Measurements from ENCODE around the gene TYW1B. TPM values are rescaled to one million over a fixed set of nuclear protein-coding genes. Genes with fewer than 3 reads are reported as not detected.
"Not testable (repeated sequence)": the region's sequence is repeated elsewhere in the genome, so short reads cannot be mapped to it uniquely, and the experiment has no call there.

TYW1B gene, protein sequence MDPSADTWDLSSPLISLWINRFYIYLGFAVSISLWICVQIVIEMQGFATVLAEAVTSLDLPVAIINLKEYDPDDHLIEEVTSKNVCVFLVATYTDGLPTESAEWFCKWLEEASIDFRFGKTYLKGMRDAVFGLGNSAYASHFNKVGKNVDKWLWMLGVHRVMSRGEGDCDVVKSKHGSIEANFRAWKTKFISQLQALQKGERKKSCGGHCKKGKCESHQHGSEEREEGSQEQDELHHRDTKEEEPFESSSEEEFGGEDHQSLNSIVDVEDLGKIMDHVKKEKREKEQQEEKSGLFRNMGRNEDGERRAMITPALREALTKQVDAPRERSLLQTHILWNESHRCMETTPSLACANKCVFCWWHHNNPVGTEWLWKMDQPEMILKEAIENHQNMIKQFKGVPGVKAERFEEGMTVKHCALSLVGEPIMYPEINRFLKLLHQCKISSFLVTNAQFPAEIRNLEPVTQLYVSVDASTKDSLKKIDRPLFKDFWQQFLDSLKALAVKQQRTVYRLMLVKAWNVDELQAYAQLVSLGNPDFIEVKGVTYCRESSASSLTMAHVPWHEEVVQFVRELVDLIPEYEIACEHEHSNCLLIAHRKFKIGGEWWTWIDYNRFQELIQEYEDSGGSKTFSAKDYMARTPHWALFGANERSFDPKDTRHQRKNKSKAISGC
- polyA plus RNA-seq = 7.1 TPM
- long read RNA-seq, donor 1 = 0 reads
- long read RNA-seq, donor 2 = 0 reads
- long read RNA-seq, donor 3 = 0 reads
- long read RNA-seq, donor 4 = 0 reads
- long read RNA-seq, donor 5 = 0 reads
- long read RNA-seq, donor 6, partial matches to known transcripts = 55 of 69 reads
- long read RNA-seq, donor 6, other reads (novel, unspliced or antisense) = 14 of 69 reads
- long read RNA-seq, donor 7 = 0 reads
- long read RNA-seq, donor 8 = 0 reads
- long read RNA-seq, donor 9 = 0 reads
- long read RNA-seq, donor 10, partial matches to known transcripts = 7 of 34 reads
- long read RNA-seq, donor 10, other reads (novel, unspliced or antisense) = 27 of 34 reads
- long read RNA-seq, donor 11 = 0 reads

DNA sequence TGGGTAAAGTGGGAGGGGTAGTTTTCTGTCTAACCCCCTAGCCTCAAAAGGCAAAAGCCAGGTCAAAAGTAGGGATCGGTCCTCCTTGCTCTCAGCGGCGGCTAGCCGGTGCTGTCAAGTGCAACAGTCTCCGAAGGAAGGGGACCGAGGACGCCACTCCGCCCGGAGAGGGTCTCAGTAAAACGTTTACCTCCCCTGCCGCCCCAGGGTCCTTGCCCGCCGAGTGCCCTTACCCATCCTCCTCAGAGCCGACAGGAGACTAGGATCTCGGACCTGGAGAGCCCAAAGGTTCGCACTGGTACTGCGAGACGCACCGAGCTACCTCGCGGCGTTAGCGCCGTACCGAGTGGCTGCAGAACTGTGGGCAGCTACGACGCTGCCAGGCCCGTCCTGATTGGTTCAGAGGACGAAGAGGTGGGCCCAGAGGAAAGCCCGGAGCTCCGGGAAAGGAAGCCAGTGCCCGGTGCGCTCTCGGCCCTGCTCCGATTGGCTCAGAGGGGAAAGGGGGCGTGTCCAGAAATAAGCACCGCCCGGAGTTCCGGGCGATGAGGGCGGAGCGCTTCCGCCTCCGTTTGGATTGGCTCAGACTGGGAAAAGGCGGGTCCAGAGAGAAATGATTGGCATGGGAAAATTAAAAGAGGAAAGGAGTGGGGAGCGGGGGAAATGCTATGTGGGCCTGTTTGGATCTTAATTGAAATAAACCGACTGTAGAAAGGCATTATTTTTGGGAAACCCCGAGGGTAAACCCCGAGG lies at the start of gene TYW1B:
TSS of gene TYW1B (minus strand) at position 362 of the 753 bp plus-strand sequence. CDS start at position 237, 125 bp downstream.
- WGBS (ENCODE audit: insufficient coverage, low lambda C conversion rate) = no CpG with 5 or more reads among the region's 49 CpGs
- not testable (repeated sequence) for H3K9me3 ChIP-seq (ENCODE audit: control insufficient read depth, low read depth, low read length); H3K4me1 ChIP-seq (ENCODE audit: control insufficient read depth, insufficient read depth, low read length); H3K27me3 ChIP-seq (ENCODE audit: control insufficient read depth, insufficient read depth, low read length)
- Histone ChIP-seq H3K4me3 (ENCODE audit: low read length) (peak within 1 kb of the TSS; percentile 74), H3K36me3 (ENCODE audit: control insufficient read depth, insufficient read depth, low read length) (peaks cover 12% of the 10 kb centered on the region), H3K27ac (ENCODE audit: low read length) (peak within 1 kb of the TSS; percentile 78)
- DNase-seq = peak; percentile 98 to 99

DNA sequence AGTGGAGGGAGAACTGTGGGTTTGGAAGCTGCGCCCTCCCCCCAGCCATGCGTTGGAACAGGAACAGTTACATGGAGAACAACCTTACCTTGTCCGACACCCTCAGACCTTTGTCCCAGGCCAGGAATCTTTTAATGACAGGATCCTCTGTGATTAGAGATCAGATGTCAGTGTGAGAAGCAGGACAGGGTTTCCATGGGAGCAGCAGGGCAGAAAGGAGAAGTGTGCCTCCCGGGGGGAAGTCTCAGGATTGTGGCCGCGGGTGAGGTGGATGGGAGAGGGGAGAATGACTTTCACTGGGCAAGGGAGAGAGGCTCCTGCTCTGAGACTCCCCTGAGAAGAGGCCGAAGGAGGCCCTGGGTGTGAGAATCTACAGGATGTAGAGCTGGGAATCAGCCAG lies 39.6 kb upstream of the TYW1B start:
- H3K27ac ChIP-seq (ENCODE audit: low read length); H3K4me3 ChIP-seq (ENCODE audit: low read length); DNase-seq; H3K36me3 ChIP-seq (ENCODE audit: control insufficient read depth, insufficient read depth, low read length); H3K9me3 ChIP-seq (ENCODE audit: control insufficient read depth, low read depth, low read length); H3K27me3 ChIP-seq (ENCODE audit: control insufficient read depth, insufficient read depth, low read length); H3K4me1 ChIP-seq (ENCODE audit: control insufficient read depth, insufficient read depth, low read length): not testable (repeated sequence)
- no CpG with 5 or more reads among the region's 7 CpGs for WGBS (ENCODE audit: insufficient coverage, low lambda C conversion rate)

DNA sequence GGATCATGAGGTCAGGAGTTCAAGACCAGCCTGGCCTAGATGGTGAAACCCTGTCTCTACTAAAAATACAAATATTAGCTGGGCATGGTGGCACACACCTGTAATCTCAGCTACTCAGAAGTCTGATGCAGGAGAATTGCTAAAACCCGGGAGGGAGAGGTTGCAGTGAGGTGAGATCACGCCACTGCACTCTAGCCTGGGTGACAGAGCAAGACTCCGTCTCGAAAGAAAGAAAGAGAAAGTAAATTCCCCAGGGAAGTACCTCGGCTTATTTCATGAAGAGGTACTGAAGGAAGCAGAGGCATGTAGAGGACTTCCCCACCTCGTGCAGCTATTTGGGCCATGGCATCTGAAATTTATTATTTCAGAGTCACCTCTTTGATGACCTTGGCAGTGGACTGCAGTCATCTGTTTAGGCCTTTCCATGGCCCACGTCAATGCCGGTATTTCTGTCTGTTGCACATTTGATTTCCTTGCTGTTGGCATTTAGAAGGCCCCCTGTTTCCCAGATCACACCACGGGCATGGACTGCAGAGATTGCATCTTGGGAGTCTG lies 30.9 kb upstream of the TYW1B start:
- H3K27me3 ChIP-seq (ENCODE audit: control insufficient read depth, insufficient read depth, low read length); H3K4me1 ChIP-seq (ENCODE audit: control insufficient read depth, insufficient read depth, low read length); H3K36me3 ChIP-seq (ENCODE audit: control insufficient read depth, insufficient read depth, low read length); H3K4me3 ChIP-seq (ENCODE audit: low read length); DNase-seq; H3K9me3 ChIP-seq (ENCODE audit: control insufficient read depth, low read depth, low read length); H3K27ac ChIP-seq (ENCODE audit: low read length): not testable (repeated sequence)
- WGBS (ENCODE audit: insufficient coverage, low lambda C conversion rate) = no CpG with 5 or more reads among the region's 9 CpGs

DNA sequence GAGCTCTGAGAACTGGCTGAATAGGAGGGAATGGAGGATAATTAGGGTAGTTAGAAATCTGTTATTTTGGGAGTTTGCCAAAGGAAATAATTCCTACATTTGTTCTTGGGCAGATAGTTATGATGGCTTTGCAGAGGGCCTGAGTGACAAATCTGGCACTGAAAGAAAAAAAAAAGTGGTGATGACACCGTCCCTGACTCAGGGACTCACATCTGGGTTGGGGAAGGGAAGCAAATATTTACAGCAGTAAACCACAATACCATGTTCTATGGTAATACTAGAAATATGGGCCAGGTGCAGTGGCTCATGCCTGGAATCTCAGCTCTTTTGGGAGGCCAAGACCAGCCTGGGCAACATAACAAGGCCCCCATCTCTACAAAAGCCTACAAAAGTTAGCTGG lies 29.9 kb upstream of the TYW1B start:
- H3K27ac ChIP-seq (ENCODE audit: low read length); H3K36me3 ChIP-seq (ENCODE audit: control insufficient read depth, insufficient read depth, low read length); H3K4me3 ChIP-seq (ENCODE audit: low read length); H3K9me3 ChIP-seq (ENCODE audit: control insufficient read depth, low read depth, low read length); H3K4me1 ChIP-seq (ENCODE audit: control insufficient read depth, insufficient read depth, low read length); H3K27me3 ChIP-seq (ENCODE audit: control insufficient read depth, insufficient read depth, low read length); DNase-seq: not testable (repeated sequence)
- no CpG with 5 or more reads among the region's 1 CpG for WGBS (ENCODE audit: insufficient coverage, low lambda C conversion rate)

DNA sequence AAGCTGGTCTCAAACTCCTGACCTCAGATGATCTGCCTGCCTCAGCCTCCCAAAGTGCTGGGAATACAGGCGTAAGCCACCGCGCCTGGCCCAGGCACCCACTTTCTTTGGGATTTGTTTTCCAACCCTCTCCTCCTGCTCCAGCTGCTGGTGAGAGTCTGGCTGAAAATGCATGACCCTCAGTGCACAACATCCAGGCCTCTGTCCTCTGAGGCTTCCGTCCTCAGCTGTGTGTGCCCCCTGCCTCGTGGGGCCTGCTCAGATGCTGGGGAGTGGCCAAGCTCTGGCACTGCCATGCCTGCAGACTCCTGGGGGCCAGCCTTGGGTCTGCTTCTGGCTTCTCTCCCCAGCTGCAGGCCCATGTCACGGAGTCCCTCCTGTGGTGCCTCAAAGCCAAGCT lies 27.3 kb upstream of the TYW1B start:
- H3K9me3 ChIP-seq (ENCODE audit: control insufficient read depth, low read depth, low read length); H3K27ac ChIP-seq (ENCODE audit: low read length); H3K4me1 ChIP-seq (ENCODE audit: control insufficient read depth, insufficient read depth, low read length); H3K27me3 ChIP-seq (ENCODE audit: control insufficient read depth, insufficient read depth, low read length); H3K36me3 ChIP-seq (ENCODE audit: control insufficient read depth, insufficient read depth, low read length); H3K4me3 ChIP-seq (ENCODE audit: low read length); DNase-seq: not testable (repeated sequence)
- no CpG with 5 or more reads among the region's 6 CpGs for WGBS (ENCODE audit: insufficient coverage, low lambda C conversion rate)

DNA sequence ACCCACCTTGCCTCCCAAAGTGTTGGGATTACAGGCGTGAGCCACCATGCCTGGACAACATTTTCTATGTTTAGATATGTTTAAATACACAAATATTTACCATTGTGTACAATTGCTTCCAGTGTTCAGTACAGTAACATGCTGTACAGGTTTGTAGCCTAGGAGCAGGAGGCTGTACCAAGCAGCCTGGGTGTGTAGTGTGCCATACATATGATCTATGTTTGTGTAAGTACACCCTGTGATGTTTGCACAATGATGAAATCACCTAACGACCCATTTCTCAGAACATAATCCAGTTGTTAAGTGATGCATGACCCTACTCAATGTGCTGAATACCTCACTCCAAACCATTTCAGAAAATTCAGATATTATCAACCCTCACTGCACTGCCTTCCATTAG lies 24.9 kb upstream of the TYW1B start:
- DNase-seq; H3K4me3 ChIP-seq (ENCODE audit: low read length); H3K36me3 ChIP-seq (ENCODE audit: control insufficient read depth, insufficient read depth, low read length); H3K27ac ChIP-seq (ENCODE audit: low read length); H3K4me1 ChIP-seq (ENCODE audit: control insufficient read depth, insufficient read depth, low read length); H3K27me3 ChIP-seq (ENCODE audit: control insufficient read depth, insufficient read depth, low read length); H3K9me3 ChIP-seq (ENCODE audit: control insufficient read depth, low read depth, low read length): not testable (repeated sequence)
- no CpG with 5 or more reads among the region's 2 CpGs for WGBS (ENCODE audit: insufficient coverage, low lambda C conversion rate)

DNA sequence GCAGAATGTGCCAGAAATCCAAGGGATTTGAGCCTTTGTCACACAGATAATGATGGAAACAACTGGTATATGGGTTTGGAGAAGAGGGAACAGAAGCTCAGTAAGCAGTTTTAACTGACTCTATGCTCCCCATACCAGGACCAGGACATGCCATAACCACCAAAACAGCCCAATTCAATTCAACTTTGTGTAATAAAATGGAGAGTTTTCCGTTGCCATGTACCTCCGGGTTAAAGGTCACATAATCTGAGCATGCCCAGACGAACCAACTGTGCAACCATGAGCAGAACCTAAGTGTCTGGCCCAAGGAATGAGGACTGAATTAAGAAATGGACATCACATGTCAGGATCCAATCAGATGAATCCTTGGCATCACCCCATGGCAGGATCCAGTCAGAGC lies 22.7 kb upstream of the TYW1B start:
- not testable (repeated sequence) for H3K27ac ChIP-seq (ENCODE audit: low read length); H3K36me3 ChIP-seq (ENCODE audit: control insufficient read depth, insufficient read depth, low read length); H3K4me3 ChIP-seq (ENCODE audit: low read length); DNase-seq; H3K4me1 ChIP-seq (ENCODE audit: control insufficient read depth, insufficient read depth, low read length); H3K9me3 ChIP-seq (ENCODE audit: control insufficient read depth, low read depth, low read length); H3K27me3 ChIP-seq (ENCODE audit: control insufficient read depth, insufficient read depth, low read length)
- no CpG with 5 or more reads among the region's 3 CpGs for WGBS (ENCODE audit: insufficient coverage, low lambda C conversion rate)

DNA sequence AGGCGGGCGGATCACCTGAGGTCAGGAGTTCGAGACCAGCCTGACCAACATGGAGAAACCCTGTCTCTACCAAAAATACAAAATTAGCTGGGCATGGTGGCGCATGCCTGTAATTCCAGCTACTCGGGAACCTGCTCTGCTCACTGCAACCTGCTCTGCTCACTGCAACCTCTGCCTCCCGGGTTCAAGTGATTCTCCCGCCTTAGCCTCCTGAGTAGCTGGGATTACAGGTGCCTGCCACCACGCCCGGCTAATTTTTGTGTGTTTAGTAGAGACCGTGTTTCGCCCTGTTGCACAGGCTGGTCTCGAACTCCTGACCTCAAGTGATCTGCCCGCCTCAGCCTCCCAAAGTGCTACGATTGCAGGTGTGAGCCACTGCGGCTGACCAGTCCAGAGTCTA lies 16.1 kb upstream of the TYW1B start:
- not testable (repeated sequence) for H3K9me3 ChIP-seq (ENCODE audit: control insufficient read depth, low read depth, low read length); H3K27ac ChIP-seq (ENCODE audit: low read length); H3K36me3 ChIP-seq (ENCODE audit: control insufficient read depth, insufficient read depth, low read length); H3K4me3 ChIP-seq (ENCODE audit: low read length); H3K27me3 ChIP-seq (ENCODE audit: control insufficient read depth, insufficient read depth, low read length); H3K4me1 ChIP-seq (ENCODE audit: control insufficient read depth, insufficient read depth, low read length); DNase-seq
- no CpG with 5 or more reads among the region's 15 CpGs for WGBS (ENCODE audit: insufficient coverage, low lambda C conversion rate)

DNA sequence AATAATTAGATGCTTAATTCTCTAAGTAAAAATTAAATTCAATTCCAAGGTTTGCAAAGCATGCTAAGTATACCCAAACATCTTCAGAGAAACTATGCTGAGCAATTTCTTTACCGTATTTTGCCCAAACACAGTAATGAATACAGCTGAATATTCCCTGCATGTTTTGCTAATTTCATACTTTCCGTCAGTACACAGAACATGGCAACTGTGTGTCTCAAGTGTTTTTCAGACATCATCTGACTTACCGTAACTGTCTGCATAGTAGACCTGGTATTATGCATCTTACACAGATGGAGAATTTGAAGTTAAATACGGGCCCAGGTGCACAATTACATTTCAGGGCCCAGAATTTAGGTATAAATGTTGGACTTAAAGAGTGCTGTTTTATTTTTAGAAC lies 15.2 kb upstream of the TYW1B start:
- H3K27me3 ChIP-seq (ENCODE audit: control insufficient read depth, insufficient read depth, low read length); H3K36me3 ChIP-seq (ENCODE audit: control insufficient read depth, insufficient read depth, low read length); H3K4me3 ChIP-seq (ENCODE audit: low read length); DNase-seq; H3K4me1 ChIP-seq (ENCODE audit: control insufficient read depth, insufficient read depth, low read length); H3K9me3 ChIP-seq (ENCODE audit: control insufficient read depth, low read depth, low read length); H3K27ac ChIP-seq (ENCODE audit: low read length): not testable (repeated sequence)
- no CpG with 5 or more reads among the region's 4 CpGs for WGBS (ENCODE audit: insufficient coverage, low lambda C conversion rate)

DNA sequence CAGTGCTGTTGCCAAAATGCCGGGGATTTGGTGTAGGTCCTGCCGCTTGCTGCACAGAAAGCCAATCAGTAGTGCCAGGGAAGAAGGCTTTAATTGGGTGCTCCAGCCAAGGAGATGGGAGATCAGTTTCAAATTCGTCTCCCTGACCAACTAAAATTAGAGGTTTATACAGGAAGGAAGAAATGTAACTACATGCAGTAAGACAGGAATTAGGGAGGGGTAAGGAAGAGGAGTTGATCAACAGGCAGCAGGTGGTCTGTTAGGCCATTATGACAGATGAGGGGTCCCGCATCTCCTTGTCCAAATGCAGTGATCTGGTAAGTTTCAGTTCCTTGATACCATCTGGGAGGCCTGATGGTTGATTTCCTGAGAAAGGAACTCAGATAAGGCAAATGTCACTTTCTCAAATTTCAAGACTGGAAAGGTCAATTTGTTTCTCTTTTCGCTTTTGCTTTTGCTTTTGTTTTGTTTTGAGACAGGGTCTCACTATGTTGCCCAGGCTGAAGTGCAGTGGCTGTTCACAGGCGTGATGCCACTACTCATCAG lies 13.0 kb upstream of the TYW1B start:
- not testable (repeated sequence) for H3K36me3 ChIP-seq (ENCODE audit: control insufficient read depth, insufficient read depth, low read length); DNase-seq; H3K27ac ChIP-seq (ENCODE audit: low read length); H3K9me3 ChIP-seq (ENCODE audit: control insufficient read depth, low read depth, low read length); H3K4me1 ChIP-seq (ENCODE audit: control insufficient read depth, insufficient read depth, low read length); H3K27me3 ChIP-seq (ENCODE audit: control insufficient read depth, insufficient read depth, low read length); H3K4me3 ChIP-seq (ENCODE audit: low read length)
- WGBS (ENCODE audit: insufficient coverage, low lambda C conversion rate) = no CpG with 5 or more reads among the region's 6 CpGs
